HG03159 (cell line): Measurements from ENCODE around the gene NEK10.

Experiments used
- ATAC-seq: cut with Tn5 transposase; IDR thresholded peaks from one replicate; pipeline ENCODE4 v1.9.1; 2021; ENCODE audit warnings: mild to moderate bottlenecking, moderate library complexity; ENCODE audit not compliant: unreplicated experiment

Gene NEK10

DNA sequence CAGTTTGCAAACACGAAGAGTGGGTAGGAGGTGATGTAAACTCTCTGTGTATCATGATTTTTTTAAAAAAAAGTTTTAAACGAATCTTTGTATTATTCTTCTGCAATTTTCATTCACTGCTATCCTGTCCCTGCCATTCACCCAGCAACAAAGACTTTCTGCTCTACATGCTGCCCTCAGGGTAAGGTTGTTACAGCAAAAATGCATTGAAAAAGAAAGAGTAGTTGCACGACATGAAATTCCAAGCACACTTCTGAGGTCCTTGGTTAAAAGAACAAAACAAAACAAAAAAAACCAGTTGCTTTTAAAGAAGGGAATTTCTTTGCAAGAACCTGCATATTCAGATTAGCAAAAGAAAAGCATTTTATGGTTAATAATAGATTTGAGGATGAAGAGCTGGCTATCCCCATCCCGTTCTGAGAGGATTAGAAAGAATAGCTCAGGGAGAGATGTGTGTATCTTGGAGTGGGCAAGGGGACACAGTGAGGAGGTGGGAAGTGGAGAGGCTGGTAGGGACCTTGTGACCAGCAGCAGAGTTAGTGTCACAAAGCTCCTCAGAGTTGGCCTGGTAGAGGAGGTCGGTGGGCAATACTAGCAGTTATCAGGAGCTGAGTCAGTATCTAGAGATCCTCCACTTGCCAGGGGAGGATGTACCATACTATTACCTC, 290.8 kb downstream of the NEK10 start:
- ATAC-seq = no peak

DNA sequence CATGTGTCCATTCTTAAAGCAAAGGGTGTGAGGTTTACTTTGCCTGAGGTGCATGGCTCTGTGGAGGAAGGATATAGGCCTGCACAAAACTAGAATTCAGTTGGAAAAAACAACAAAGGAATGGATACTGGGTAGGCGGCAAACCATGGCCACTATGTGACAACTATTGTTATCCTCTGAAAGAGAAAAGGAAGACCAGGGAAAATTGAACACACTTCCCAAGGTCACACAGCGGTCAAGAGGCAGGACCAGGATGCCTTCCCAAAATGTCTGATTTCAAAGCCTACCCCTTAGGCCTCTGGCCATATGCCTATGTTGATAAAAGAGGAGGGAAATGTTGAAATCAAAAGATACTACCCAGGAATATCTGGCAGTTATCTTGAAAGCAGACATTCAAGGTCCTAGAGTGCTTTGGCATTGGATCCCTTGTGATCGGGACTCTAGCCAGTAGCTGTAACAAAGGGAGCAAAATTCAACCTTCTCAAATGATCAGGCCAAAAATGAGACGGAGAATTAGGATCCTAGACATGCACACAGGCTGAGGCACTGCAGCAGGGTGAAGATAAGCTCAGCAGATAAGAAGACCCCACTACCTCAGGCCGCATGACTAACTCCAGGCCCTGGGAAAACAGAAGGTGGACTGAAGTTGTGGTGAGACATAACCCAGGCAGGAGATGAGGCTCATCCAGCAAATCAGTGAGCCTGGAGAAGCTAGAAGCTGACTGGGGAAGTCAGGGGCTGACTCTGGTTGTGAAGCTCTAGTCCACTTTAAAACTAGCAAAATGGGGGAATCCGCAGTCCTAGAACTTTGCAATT, 292.2 kb downstream of the NEK10 start:
- no peak for ATAC-seq

DNA sequence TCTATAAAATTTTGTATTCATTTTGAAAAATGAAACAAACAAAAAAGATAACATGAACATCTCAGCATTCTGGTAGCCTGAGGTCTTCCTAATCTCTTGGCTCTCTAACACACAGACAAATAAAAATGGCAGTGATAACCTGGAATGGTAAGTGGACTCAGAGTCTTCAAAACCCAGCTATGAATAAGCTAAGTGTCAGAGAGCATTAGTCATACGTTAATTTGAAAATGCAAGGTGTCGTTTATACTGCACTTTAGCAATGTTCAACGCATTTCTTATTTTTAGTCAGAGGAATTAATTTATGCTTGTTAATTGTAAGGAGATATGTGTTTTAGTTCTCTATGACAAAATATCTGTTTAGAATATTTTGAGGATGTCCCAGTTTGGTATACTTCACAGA, 294.3 kb downstream of the NEK10 start:
- no peak for ATAC-seq

DNA sequence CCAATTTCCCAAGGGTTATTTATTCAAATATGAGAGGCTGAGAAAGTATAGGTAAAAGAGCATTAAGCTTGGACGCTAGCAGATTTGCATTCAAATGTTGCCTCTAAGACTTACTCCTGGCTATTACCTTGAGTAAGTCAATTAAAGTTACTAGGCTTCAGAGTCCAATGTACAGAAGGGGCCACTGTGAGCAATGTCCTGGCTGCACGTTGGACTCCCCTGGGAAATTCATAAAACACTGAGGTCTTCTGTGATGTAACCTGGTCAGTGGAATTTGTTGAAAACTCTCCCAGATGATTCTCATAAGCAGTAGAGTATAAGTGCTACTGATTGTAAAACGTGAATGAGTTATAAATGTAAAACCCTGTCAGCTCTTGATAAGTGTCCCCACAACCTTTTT, 295.3 kb downstream of the NEK10 start:
- no peak for ATAC-seq

DNA sequence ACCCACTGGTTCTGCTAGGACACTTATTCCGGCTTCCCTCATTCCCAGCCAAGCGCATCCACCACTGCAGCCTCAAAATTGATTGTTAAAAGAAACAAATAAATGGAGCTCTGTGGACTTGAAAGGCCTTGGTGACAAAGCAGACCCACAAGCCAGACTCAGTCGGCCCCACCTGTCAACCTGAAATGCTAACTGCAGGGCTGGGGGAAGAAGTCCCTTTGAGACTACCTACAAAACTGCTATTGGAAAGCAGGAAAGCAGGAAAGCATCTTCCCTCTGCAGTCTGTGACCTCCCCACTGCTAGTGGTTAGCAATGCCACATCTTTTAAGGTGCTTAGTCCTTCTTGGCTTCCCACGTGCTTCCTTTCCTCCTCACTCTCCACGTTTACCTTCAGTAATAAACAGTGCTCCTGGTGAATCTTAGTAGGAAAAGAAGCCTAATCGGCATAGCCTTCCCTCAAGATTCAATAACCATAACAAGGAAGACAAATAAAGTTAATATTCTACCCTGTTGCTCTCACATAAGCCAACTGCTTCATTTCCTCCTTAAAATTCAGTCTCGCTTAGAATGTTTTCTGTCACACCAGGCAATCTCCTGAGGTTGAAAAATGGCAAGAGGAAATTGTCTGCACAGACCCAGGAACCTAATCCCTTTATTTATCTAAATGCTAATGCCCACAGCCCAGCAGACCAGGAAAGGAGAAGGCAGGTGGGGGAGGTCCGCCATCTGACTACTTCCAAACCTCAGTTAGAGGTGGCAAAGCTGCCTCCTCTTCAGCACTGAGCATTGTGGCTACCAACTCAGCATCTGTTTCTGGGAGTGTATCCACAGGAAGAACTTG, 296.2 kb downstream of the NEK10 start:
- ATAC-seq = no peak

DNA sequence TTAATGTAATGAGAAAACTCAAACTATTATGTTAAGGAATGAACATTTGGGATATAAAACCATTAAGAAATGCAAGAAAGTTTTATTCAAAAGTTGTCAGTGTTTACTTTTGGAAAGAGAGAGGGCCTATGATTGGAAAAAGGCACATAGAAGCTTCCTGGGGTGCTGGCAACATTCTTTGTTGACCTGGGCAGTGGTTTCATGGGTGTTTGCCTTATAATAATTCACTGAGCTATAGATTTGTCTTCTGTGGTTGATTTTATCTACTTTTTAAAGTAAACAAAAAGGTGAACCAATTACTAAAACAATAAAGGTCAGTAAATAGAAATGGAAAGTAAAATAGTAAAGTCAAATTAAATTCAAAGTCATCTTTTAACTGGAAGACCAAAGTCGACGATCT, 308.8 kb downstream of the NEK10 start:
- no peak for ATAC-seq
